HG02763 (cell line): ENCODE measurements around the gene CHST15.
"Not testable (repeated sequence)": the region's sequence is repeated elsewhere in the genome, so short reads cannot be mapped to it uniquely, and the experiment has no call there.

Experiments used
- ATAC-seq: cut with Tn5 transposase; IDR thresholded peaks from one replicate; pipeline ENCODE4 v1.9.1; 2021; ENCODE audit warnings: mild to moderate bottlenecking, moderate library complexity; ENCODE audit not compliant: unreplicated experiment

Gene CHST15

GRCh38 chr10:124047427-124048152 is 45.8 kb downstream of the CHST15 start:
- ATAC-seq, result no peak

- no peak for ATAC-seq
These were observed 47.5 kb downstream of the CHST15 start for GRCh38 chr10:124045801-124046355.

GRCh38 chr10:124045276-124045675 is 48.1 kb downstream of the CHST15 start:
- no peak for ATAC-seq

- ATAC-seq, result no peak
These were observed 49.1 kb downstream of the CHST15 start for GRCh38 chr10:124044143-124044862.

- ATAC-seq, result peak; percentile 82
These were observed 49.9 kb downstream of the CHST15 start for GRCh38 chr10:124043310-124044142.

GRCh38 chr10:124042656-124043309 is 50.6 kb downstream of the CHST15 start:
- no peak for ATAC-seq

- ATAC-seq, result no peak
These were observed 51.5 kb downstream of the CHST15 start for GRCh38 chr10:124041675-124042445.

- ATAC-seq, result no peak
These were observed 52.8 kb downstream of the CHST15 start for GRCh38 chr10:124040451-124041188.

- no peak for ATAC-seq
These were observed 53.9 kb downstream of the CHST15 start for GRCh38 chr10:124039483-124040013.

GRCh38 chr10:124037784-124038183 is 55.6 kb downstream of the CHST15 start:
- no peak for ATAC-seq

GRCh38 chr10:124037286-124037685 is 56.1 kb downstream of the CHST15 start:
- ATAC-seq, result no peak

- ATAC-seq, result no peak
These were observed 56.7 kb downstream of the CHST15 start for GRCh38 chr10:124036746-124037145.

- ATAC-seq, result peak; percentile 99
These were observed 57.4 kb downstream of the CHST15 start for GRCh38 chr10:124035928-124036558.

- ATAC-seq, result no peak
These were observed 58.0 kb downstream of the CHST15 start for GRCh38 chr10:124035306-124035927.

GRCh38 chr10:124034576-124035305 is 58.7 kb downstream of the CHST15 start:
- not testable (repeated sequence) for ATAC-seq

GRCh38 chr10:124033887-124034218 is 59.5 kb downstream of the CHST15 start:
- ATAC-seq, result no peak
